SH-SY5Y (cell line): ENCODE data around the gene TPPP3.

Experiments used
- GATA2 ChIP-seq: IDR thresholded peaks from 2 replicates; pipeline ENCODE4 v1.6.1; 2011; ENCODE audit warnings: mild to moderate bottlenecking, low read depth, low read length
- GATA3 ChIP-seq: IDR thresholded peaks from 2 replicates; pipeline ENCODE4 v1.6.1; 2011; ENCODE audit warnings: low read depth, mild to moderate bottlenecking, low read length, moderate library complexity

- TF ChIP-seq GATA3, result no peak
- TF ChIP-seq GATA2, result no peak
These were observed 14.0 kb upstream of the TPPP3 start for GRCh38 chr16:67407176-67407787.
